UCSD-AML1 (cell line): ENCODE measurements around the gene DPEP2NB.

Experiments
- DNase-seq: peaks from one replicate; lab custom pipeline; 2025; ENCODE audit not compliant: unreplicated experiment; lab: John Stamatoyannopoulos, UW

DPEP2NB gene

DNA sequence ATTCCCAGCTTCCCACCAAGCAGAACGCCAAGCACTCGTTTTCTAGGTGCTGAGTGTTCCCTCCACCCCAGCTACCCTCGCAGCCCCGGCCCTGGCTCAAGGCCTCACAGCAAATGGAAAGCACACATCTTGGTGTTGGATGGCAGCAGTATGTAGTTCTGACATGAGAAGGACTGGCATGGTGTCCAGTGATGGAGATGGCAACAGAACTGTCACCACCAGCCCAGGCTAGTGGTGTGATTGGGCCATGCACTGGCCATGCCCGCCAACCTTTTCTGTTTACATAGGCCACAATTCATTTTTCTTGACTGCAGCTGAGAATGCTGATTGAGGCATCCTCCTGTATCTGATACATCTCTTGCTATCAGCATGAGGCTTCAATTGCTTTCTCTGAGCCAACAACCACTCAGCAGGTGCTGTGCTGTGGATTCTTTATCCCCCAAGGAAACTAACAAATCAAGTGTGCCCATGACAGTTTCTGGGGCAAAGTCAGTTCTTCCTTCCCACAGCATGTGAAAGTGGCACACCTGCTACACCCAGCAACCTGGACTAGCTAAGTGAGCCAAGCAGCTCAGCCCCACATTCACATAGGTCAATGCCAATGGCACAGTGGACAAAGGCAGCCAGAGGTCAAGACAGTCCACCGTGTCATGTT, 51.1 kb downstream of the DPEP2NB start:
- no peak for DNase-seq

GRCh38 chr16:67963662-67964321, 51.9 kb downstream of the DPEP2NB start:
- no peak for DNase-seq
